ENCODE data around the gene BBS9. TPM values are rescaled to one million over a fixed set of nuclear protein-coding genes. Genes with fewer than 3 reads are reported as not detected.

Gene BBS9
- total and polyA plus RNA-seq, 9 of the 15 experiments (the other 6 are each of a cell fraction or from before 2014, with no cell fraction given), result 0.77 to 3.3 (median 2.4) TPM

GRCh38 chr7:33114976-33115375 is 14.4 kb upstream of the BBS9 start:
- Histone ChIP-seq H3K79me2 (ENCODE audit: control insufficient read depth, insufficient read depth, low read length) (no peaks in the 10 kb centered on the region), H4K20me1 (replicated peaks; ENCODE audit: control insufficient read depth, insufficient read depth, low read length) (no peaks in the 10 kb centered on the region), H3K9ac (ENCODE audit: insufficient read depth in 1 of 2, low read depth in 2 of 2, low read length in 2 of 2) (no peak overlapping the region), H3K4me1 (replicated peaks in 1 of 2; ENCODE audit: control insufficient read depth in 2 of 2, insufficient read depth in 2 of 2, low read length in 2 of 2) (no peaks in the 10 kb centered on the region), H2AFZ (ENCODE audit: low read depth, low read length) (no peak overlapping the region), H3K9me1 (ENCODE audit: control insufficient read depth, insufficient read depth, low read length) (no peaks in the 10 kb centered on the region), H3K4me3 (no peak overlapping the region), H3K9me3 (replicated peaks; ENCODE audit: control insufficient read depth, insufficient read depth, low read depth, low read length) (peaks cover 2% of the 10 kb centered on the region; the same call in 1 of the 2 replicates), H3K36me3 (ENCODE audit: control insufficient read depth, insufficient read depth, low read length) (no peaks in the 10 kb centered on the region), H3K27me3 (ENCODE audit: control insufficient read depth in 2 of 2, insufficient read depth in 2 of 2, low read length in 2 of 2) (no peaks in the 10 kb centered on the region; a peak in 1 of 5 replicates), H3K27ac (ENCODE audit: extremely low read depth, low read depth, low read length) (no peak overlapping the region), H3K4me2 (ENCODE audit: insufficient read depth, low read length) (no peak overlapping the region)
- in situ Hi-C loops (cut with MboI), result no loop called here
- FAIRE-seq, result no peak
- no peak for DNase-seq (ENCODE audit: extremely low read depth in 1 of 4, low spot score in 3 of 4)
- intact Hi-C loops (cut with micrococcal nuclease), result no loop called here
- TF ChIP-seq CEBPZ (IDR thresholded peaks at IDR 0.05; ENCODE audit: borderline replicate concordance, low read depth, low read length), result no peak
- TF ChIP-seq ZFP91 (CRISPR knock-in tag; IDR thresholded peaks at IDR 0.05), result no peak
- no peak for TF ChIP-seq POLR3G (IDR thresholded peaks at IDR 0.05; ENCODE audit: extremely low read depth, insufficient read length, insufficient replicate concordance)
- TF ChIP-seq HDAC6 (IDR thresholded peaks at IDR 0.05; ENCODE audit: low read depth, low read length), result no peak
- no peak for TF ChIP-seq RBM25 (IDR thresholded peaks at IDR 0.05; ENCODE audit: low read depth, low read length, severe bottlenecking)
- no peak for TF ChIP-seq TCF15 (CRISPR knock-in tag; IDR thresholded peaks at IDR 0.05)
- TF ChIP-seq TFAM (CRISPR knock-in tag; conservative IDR thresholded peaks at IDR 0.05), result no peak
- no TSS peak for BruUV-seq (replicated peaks)
- no peak for ATAC-seq
- ChIA-PET POLR2A (interaction anchor here (0.7 to 1.0 kb wide), 3 partner anchors 12 to 32 kb away, joined by 3 read pairs; no protein-coding TSS in a partner anchor), CTCF (ENCODE audit: low intra/inter-chr PET ratio) (no interaction called here)

All from K562 (cell line).